ENCODE results near the gene LCLAT1. TPM values are rescaled to one million over a fixed set of nuclear protein-coding genes. Genes with fewer than 3 reads are reported as not detected.

The LCLAT1 gene
- total RNA-seq, 1 experiment from 2014 or later = 32.9 TPM

- no peak overlapping the region for H4K8ac ChIP-seq (replicated peaks; ENCODE audit: insufficient read length, low read depth, low read length)
- Mint-ChIP-seq H3K4me1 (peaks cover 31 to 34% of the 10 kb centered on the region in 2 experiments), H3K36me3 (ENCODE audit: insufficient read depth in 1 of 3, low read depth in 3 of 3) (peaks cover 4 to 18% (median 17%) of the 10 kb centered on the region in 3 experiments; a peak in 6 of 7 replicates), H3K27ac (no peak overlapping the region), H3K4me3 (no peak overlapping the region), H3K9me3 (peaks cover 6% of the 10 kb centered on the region in 2 experiments; a peak in 4 of 5 replicates), H3K27me3 (ENCODE audit: low read depth) (no peaks in the 10 kb centered on the region)
- no peak overlapping the region for H3T11ph ChIP-seq (ENCODE audit: low read length)
- H3K56ac ChIP-seq (ENCODE audit: insufficient read length, low read depth, low read length) = no peak overlapping the region
- H4K20me1 ChIP-seq (ENCODE audit: control insufficient read depth, insufficient read depth, insufficient read length) = no peaks in the 10 kb centered on the region
- H3K9me3 ChIP-seq (ENCODE audit: control insufficient read depth, low read depth, low read length) = no peaks in the 10 kb centered on the region
- peaks cover 3% of the 10 kb centered on the region; the same call in 1 of the 2 replicates for H3K79me2 ChIP-seq (ENCODE audit: insufficient read depth, low read length)
- no peak for DNase-seq
- no peak overlapping the region for H2AK5ac ChIP-seq (ENCODE audit: insufficient read length, low read length)
- no peak overlapping the region for H2BK120ac ChIP-seq (ENCODE audit: low read depth, low read length, poor library complexity, severe bottlenecking)
- no peak overlapping the region for H4K91ac ChIP-seq (ENCODE audit: insufficient read length, low read depth, low read length)
- H3K4me2 ChIP-seq (ENCODE audit: insufficient read depth, insufficient read length, low read length) = no peak overlapping the region
- H3K14ac ChIP-seq (ENCODE audit: insufficient read depth, low read length) = no peak overlapping the region
- H4K5ac ChIP-seq (ENCODE audit: insufficient read length, low read depth, low read length) = no peak overlapping the region
- H3K27ac ChIP-seq (ENCODE audit: insufficient read length, low read depth, low read length) = no peak overlapping the region
- no CpG with 5 or more reads among the region's 2 CpGs for WGBS (ENCODE audit: extremely low coverage, insufficient read length, low lambda C conversion rate)
- H3K4ac ChIP-seq (ENCODE audit: low read depth, low read length) = no peak overlapping the region
- no peak overlapping the region for H2BK15ac ChIP-seq (ENCODE audit: low read depth, low read length)
- no peak overlapping the region for H3K23ac ChIP-seq (ENCODE audit: insufficient read length, low read depth, low read length)
- no peak overlapping the region for H3K9ac ChIP-seq (ENCODE audit: extremely low read depth, insufficient read length, low read length)
- H2BK20ac ChIP-seq (ENCODE audit: low read depth, low read length, poor library complexity, severe bottlenecking) = no peak overlapping the region
- H2BK5ac ChIP-seq (ENCODE audit: insufficient read length, low read length) = no peak overlapping the region
- no peak overlapping the region for H3K18ac ChIP-seq (ENCODE audit: insufficient read length, low read depth, low read length)
- H2AFZ ChIP-seq (ENCODE audit: low read length) = no peak overlapping the region
- no peak overlapping the region for H2BK12ac ChIP-seq (ENCODE audit: insufficient read length, low read depth, low read length)
- TF ChIP-seq CTCF (conservative IDR thresholded peaks at IDR 0.05) = no peak
- H3K23me2 ChIP-seq (ENCODE audit: insufficient read length, low read depth, low read length, poor library complexity, severe bottlenecking) = no peaks in the 10 kb centered on the region
- peaks cover 8% of the 10 kb centered on the region for H3K4me1 ChIP-seq (ENCODE audit: insufficient read depth, low read length)
- no peaks in the 10 kb centered on the region for H3K27me3 ChIP-seq (ENCODE audit: insufficient read depth, low read length)
- H3K79me1 ChIP-seq (ENCODE audit: insufficient read depth, low read depth, low read length, poor library complexity, severe bottlenecking) = peaks cover 13% of the 10 kb centered on the region
Measured at GRCh38 chr2:30463535-30463934, 16.5 kb downstream of the LCLAT1 start.

Data from H9 (cell line).